DMS53 treated with DMSO at 0.1 percent for 48 hours (cell line): ENCODE data around the gene ZSWIM6.

ENCODE experiments used
- DNase-seq: peaks from one replicate; lab custom pipeline; 2025; ENCODE audit not compliant: unreplicated experiment; lab: John Stamatoyannopoulos, UW

ZSWIM6 gene

DNA sequence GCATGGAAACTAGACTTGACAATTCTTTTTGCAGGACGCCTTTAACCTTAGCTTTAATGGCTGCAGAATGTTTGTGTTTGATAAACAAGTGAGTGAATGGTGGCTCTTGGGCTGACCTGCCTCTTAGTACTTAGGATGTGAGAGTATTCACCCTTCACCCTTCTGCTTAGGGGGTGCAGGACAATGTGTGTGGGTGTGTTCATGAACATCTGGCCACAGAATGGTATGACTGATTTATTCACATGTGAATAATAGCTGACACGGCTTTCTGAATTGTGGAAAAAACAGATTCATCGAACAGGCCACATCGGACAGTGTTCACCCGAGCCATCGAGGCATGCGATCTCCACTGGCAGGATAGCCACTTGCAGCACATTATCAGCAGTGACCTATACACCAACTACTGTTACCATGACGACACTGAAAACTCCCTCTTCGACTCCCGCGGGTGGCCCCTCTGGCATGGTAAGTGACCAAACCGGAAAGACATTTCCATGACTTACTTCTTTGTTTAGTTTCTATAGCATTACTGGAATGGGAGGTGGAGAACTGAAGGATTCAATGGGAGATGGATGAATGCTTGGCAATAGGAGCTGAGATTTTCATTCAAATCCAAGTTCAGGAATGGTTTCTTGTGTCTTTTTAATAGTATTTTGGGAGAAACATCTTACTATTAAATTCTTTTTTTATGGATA lies 193.6 kb downstream of the ZSWIM6 start:
- DNase-seq: no peak

DNA sequence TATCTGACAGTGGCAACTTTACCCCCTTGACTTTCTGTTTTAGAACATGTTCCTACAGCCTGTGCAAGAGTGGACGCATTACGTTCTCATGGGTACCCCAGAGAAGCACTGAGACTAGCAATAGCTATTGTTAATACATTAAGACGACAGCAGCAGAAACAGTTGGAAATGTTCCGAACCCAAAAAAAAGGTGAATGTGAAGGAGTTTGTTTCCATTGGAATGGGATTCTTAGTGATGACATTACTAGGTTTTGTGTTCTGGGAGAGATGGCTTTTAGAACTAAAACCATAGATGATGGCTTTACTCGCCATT lies 194.1 kb downstream of the ZSWIM6 start:
- no peak for DNase-seq

DNA sequence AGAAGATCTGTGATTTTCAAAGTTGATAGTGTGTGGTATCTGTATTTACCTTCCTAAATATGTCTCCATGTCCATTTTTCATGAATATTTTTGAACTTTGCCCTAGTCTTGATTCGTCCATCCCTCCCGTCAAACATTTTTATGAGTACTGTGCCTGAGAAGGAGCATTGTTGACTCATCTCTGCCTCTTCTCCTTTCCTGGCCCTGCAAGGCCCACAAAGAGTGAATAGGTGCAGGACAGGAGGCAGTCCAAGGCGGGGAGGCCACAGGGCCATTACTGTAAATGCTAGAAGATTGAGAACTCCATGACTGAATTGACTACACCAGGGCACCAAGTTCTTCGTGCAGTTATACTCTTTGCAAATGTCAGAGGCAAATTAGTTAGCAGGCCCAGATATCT lies 200.9 kb downstream of the ZSWIM6 start:
- no peak for DNase-seq

DNA sequence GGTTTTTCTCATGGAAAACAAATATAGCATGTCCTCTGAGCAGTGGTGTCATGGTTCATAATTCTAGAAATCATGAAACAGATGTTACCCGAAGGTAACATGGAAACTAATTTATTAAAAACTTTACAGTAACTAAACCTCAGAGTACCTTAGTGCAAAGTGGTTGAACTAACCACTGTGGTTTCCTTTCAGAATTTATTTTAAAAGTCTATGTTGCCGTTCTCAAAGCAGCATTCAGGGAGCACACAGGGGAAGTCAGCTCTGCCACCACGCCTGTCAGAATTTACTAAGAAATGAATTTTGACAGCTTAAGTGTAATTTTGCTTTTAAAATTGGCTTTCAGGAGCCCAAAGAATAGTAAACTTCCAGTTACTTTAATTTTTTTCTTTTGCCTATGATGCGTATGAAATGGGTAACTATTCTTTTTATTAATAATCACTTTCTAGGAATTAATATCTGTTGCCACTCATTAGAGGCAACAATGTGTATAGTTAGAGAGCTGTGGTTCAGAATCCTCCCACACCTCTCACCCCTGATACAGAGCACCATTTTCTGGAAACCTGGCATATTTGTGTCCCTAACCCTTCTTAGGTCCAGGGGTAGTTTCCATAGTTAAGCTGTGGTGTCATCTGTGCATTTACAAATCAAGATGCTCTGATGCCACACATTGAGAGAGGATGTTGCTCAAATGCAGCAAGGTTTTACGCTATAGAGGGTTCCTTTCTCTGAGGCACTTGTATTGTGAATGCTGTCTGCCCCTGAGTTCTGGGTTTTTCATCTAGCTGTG lies 202.6 kb downstream of the ZSWIM6 start:
- DNase-seq: no peak

DNA sequence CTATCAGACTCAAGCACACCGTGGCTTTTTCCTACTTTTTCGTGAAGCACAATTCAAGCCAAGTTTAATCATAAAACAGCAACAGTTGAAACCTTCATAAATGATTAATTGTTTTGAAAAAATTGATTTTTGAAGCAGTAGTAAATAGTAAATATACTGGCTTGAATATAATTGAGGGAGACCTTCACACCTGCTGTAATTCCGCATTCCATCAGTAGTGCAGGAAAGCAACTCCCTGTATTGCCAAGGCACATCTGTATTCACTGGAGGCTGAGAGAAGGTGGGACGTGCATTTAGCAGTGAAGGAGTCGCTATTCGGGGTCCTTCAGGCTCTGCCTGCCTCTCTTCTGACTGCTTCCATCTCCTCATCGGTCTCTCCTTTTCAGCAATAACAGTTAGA lies 203.8 kb downstream of the ZSWIM6 start:
- no peak for DNase-seq

DNA sequence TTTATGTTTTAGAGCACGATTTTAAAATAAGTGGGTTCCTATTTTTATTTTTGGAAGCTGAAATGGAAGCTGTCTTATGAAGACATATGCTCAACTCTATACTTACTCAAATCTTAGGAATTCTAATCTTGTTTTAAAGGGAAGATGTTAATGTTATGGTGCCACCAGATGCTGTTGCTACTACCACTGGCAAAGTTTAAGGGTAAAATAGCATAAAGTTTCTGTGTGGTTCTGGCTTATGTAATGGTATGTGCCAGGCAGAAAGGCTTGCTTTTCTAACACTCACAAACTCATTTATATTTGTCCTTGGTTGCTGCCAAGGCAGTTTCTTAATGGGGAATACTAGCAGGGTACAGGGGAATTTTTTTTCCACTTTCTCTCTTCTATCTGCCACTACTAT lies 204.9 kb downstream of the ZSWIM6 start:
- DNase-seq: no peak

DNA sequence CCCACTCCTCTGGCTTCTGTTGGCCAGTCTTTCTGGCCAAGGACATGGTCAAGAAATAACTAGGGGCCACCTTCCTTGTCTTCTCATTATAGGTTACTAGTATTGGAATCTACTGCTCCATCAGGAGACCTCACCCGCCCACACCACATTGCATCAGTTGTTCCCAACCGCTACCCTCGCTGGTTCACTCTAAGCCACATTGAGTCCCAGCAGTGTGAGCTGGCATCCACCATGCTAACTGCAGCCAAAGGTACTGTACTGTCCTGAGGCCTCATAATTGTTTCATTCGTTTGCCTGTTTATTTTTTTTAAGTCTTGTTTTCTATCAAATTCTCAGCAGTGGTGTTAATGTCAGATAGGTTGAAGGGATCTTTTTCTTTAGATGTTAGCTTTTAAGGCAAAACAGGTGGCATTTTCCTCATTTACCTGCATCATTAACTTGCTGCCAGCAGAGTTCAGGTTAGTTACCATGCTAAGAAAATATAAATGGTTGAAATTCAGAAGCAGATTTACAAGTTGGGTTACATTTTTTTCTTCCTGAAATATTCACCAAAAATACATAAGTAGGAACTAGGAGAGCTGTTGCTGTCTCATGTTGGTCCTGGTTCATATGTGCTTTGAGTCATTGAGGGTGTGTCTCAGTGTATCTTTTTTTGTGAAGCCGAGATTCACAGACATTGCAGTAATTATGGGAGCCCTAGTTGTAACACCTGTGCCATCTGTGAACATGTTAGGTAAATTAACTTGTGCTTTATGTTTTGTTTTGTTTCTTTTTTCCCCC lies 206.9 kb downstream of the ZSWIM6 start:
- no peak for DNase-seq

DNA sequence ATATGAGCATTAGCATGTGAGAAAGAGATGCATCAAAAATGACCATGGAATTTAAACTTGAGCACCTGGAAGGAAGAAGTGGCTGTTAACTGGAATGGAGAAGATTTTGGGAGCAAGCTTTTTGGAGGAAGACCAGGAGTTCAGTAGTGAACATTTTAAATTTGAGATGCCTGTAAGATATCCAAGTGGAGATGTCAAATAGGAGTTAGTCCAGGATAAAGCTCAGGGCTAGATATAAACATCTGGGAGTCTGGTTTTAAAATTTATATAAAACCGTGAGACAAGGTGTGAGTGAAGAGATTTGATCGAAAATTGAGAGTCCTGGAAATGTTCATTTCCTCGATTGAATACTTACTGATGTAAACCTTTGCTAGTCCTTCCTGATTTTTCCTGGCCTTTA lies 217.5 kb downstream of the ZSWIM6 start:
- DNase-seq: no peak

DNA sequence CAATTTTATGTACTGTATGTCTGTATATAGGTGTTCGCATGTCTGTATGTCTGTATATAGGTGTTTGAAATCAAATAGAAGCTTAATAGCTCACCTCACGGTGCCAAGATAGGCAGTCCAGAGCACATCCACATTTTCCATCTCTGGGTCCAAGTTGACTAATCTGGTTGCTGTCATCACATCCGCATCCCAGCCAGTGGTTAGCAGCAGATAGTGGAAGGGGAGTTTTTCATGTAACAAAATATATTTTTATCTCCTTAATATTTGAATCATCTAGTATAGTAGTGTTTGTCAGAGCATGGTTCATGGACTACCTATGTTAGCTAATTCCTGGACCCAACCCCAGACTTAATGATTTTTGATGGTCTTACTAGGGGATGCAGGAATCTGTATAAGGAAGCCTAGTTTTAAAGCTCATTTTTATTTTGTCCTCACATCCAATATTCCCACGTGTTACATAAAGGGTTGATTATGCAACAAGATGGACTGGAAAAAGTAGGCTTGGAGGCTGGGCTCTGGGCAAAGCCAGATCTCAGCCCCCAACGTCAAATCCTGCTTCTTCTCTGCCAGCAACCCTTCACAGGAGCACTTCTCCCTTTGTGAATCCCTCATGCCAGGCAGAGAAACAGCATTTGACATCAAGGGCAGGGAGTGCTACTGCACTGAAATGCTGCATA lies 219.7 kb downstream of the ZSWIM6 start:
- no peak for DNase-seq

DNA sequence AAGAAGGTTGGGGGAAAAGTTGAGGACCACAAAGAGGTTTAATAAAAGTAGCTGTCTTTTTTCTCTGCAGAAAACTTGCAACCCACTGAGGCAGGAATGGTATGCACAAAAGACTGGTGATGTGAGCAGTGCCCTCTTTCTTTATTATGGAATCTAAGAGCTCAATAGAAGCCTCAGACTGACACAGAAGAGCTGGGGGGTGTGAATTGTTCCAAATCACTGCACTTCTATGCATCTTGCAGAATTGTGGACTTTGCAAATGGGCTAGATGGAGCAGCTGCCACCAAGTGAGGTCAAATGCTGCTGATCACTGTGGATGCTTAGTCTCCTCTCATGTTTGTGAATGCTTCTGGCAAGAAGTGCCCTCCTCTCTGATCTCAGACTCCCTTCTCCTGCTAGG lies 227.1 kb downstream of the ZSWIM6 start:
- no peak for DNase-seq

DNA sequence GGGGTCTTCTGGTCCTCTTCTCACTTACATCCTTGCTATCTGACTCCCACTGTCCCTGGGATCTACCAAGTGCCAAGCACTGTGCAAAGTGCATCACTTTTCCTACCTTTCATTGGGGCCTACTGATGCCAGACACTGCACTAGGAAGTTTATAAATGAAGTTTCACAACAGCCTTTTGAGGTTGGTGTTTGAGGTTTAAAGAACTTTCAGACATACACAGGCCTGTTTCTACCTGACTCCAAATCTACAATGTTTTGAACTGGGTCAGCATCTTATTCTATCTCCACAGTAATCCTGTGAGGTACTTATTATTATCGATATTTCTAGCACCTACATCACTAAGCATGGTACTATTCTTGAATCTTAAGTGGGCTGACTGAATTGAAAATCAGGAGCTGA lies 227.7 kb downstream of the ZSWIM6 start:
- no peak for DNase-seq

DNA sequence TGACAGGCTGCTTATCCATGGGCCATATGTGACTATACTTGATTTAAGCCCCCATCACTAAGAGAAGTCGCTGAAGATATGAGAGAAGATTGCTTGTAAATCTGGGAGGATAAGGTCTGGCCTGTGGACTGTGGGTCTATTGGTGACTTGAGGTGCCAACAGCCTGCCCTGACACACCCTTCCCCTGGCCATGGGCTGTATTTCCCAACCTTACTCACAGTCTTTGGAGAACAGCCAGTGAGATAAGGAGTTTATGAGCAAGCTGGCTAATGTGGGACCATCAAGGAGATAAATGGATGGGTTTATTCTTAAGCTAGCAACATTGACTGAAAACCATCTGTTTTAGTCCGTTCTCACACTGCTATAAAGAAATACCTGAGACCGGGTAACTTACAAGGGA lies 231.3 kb downstream of the ZSWIM6 start:
- no peak for DNase-seq

DNA sequence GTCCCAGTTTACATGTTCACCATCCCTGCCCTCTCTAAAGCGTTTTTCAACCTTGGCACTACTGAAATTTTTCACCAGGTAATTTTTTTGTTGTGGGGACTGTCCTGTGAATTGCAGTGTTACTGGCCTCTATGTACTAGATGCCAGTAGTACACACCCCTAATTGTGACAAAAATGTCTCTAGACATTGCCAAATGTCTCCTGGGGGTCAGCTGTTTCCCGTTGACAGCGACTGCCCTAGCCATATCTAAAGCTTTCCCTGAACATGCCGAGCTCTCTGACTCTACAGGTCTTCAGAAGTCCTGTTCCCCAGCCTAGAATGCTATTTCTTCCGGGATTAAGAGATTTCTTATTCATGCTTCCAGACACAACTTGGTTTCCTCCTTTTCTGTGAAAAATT lies 235.3 kb downstream of the ZSWIM6 start:
- DNase-seq: no peak

DNA sequence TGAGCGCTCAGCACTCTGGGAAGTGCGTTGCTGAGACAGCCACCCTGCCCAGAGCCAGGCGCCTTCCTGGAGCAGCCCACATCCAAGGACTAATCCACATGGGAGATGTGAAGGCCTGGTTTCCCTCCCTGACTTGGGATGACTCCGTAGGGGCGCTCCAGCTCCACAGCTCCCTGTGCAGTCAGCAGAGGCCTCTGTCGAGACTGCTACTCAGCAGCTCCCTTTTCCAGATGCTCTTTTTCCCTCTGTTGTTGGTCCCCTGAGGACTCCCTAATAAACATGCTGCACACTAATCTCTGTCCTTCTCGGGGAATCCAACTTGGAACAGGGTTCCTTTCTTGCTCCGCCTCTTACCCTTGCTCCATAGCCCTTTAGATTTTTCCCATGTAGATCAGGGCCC lies 237.3 kb downstream of the ZSWIM6 start:
- DNase-seq: no peak

DNA sequence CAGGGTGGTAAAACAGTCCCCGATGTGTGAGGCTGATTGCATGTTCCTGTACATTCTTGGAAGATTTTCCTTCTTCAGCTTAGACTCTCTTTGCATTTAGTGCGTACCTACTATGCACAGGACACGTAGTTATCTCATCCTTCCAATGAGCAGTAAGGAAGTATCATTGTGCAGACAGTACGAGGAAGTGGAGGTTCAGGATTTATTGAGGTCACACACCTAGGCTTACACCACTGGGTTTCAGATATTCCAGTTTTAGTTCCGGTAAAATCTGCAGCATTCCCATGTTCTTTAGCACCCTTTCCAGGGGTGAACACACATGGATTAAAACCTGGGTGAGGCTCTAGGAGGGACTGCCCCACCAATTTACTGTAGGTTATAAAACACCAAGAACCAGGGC lies 238.7 kb downstream of the ZSWIM6 start:
- no peak for DNase-seq

DNA sequence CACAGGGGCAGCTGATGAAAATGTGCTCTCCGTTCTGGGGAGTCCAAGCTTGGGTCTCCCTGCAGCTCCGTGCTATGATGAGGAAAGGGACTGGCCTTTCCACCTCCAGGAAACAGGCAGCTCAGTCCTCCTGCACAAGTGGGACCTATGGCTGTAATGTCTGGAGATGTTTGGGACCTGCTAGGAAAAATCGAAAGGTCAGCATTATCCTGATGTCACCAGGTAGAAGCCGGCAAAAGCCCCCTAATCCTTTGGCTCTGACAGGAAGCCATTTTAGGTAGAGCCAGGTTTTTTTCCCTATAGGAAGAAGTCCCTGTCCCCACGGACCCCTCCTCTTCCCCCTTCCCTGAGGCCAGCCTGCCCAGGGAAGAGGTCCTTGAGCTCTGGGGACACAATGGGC lies 240.9 kb downstream of the ZSWIM6 start:
- DNase-seq: no peak

DNA sequence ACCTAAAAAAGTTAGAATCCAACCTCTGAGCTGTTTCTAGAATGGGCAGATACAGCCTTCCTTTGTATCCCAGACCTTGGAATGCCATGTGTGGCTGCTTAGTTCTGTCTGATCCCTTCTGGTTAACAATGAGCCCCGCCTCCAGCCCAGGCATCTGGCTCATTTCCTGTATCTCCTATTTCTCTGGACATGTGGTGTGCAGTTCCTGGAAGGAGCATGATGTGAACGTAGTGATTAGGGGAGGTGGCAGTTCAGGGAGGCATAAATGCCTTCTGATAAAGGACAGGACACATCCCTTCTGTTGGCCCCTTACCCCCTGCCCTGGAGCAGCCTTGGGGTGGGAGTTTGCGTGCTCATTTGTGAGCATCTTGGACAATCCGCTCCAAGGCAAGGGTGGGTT lies 243.0 kb downstream of the ZSWIM6 start:
- peak; percentile 9 for DNase-seq

DNA sequence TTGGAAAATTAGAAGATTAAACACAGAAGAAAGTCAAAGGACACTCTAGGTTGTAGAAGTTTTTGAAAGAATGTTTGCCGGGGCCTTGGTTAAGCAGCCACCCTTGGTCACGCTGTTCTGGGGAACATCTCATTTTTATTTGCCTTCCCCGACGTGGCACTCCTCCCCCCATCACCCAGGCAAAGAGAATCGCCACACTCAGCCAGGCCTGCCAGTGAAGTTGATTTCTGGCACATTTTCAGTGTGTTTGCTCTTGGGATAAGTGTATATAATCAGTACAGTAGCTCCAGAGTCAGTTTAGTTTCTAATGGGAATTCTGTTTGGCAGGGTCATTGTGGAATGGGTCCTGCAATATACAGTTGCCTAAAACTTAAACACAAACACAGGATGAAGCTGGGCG lies 243.5 kb downstream of the ZSWIM6 start:
- no peak for DNase-seq

DNA sequence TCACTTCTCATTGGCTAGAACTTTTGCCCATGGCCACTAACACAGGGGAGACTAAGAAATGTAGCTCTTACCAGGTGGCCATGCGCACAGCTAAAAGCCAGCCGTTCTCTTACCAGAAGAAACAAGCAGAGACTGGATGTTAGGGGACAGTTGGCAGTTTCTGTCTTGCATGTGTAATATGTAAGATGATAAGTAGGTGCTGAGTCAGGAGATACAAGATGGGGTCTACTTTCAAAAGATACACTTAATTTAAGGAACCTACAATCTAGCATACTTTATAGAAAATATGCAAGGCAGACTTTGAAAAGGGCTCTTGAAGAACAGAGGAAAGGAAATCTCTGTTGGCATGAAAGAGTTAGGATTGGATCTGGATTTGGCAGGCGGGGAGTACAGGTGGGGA lies 244.5 kb downstream of the ZSWIM6 start:
- DNase-seq: no peak

DNA sequence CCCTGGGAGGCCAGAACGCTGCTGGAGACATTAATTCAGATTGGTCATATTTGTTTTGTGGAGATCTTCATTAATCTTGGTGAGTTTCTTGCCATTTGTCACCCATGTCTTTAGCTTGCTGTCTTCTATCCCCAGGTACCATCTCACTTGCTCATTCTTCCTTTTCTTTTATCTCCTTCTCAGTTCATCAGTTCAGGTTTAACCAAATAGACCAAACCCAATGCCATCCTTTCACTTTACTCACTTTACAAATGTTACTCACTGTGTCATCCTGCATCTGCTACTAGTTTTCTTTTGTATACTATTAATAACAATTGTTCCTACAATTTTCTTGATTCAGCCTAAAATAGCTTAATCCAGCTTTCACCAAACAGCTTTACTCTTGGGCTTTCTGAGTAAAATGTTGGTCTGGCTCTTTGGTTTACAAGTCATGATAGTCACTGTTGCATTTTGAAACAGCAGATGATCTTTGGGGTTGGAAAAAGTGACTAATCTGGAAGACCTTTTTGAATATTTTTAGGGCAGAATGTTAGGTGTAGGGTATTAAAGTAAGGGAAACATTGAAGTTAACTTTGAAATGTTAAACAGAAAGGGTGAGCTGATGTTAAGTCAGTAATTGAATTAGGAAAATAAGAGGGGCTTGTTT lies 246.9 kb downstream of the ZSWIM6 start:
- no peak for DNase-seq

DNA sequence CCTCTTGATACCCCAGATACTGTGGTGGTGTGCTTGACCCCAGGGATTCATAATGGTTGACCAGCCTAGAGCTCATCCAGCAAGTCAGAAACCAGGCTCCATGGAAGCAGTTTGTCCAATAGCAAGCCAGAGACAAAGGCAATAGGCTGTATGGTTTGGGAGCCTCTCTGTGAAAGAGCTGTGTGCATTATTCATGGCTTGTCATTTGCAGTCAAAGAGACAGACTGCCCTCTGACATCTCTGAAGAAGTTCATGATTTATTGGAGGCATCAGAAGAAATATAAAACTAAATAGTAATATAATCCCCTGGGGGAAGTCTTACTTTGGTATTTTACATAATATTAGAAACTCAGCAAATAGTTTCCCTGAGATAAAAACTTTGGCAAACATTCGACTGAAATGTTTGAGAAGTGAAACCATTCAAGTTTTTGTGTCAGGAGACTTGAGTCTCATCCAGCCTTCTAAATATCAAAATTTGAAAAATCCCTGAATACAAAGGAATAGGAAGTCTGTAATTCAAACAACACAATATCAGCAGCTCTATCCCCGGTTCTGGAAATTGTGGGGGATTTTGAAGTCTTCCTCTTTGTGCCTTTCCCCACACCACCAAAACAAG lies 250.3 kb downstream of the ZSWIM6 start:
- no peak for DNase-seq
